Measurements from ENCODE around the gene HNRNPLL. TPM values are rescaled to one million over a fixed set of nuclear protein-coding genes. Genes with fewer than 3 reads are reported as not detected.
A peak's percentile ranks its signal among the peaks of the same experiment; 100 is the strongest.

Gene HNRNPLL
- total RNA-seq, 2 donors from 2014 or later = 17.8 to 19.1 TPM

DNA sequence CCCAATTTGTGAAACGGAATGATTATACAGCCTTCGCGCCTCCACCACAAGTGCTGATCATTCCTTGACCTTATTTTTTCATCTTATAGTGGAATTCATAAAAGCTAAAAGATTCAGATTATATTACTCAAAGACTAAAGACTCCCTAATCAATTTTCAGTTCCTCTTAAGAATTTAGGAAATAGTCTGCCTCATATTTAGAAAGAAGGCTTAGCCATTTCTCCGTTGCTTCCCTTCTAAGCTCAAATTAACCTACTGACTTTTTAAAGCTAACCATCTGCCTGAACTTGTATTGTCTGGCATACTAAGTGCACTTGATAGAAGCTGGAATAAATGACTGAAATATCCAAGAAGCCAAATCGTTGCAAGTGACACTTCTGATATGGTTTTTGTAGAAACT lies 44.7 kb downstream of the HNRNPLL start:
- peaks cover 15% of the 10 kb centered on the region for H3K36me3 ChIP-seq
- H3K4me3 ChIP-seq = no peak overlapping the region
- H3K27ac ChIP-seq = no peak overlapping the region
- TF ChIP-seq CTCF (IDR thresholded peaks at IDR 0.05) = no peak
- H3K4me1 ChIP-seq = no peaks in the 10 kb centered on the region
- H3K9me3 ChIP-seq = no peaks in the 10 kb centered on the region
- no peaks in the 10 kb centered on the region for H3K27me3 ChIP-seq
- no peak for DNase-seq (ENCODE audit: low spot score)

GRCh38 chr2:38557217-38557616 lies 45.5 kb downstream of the HNRNPLL start:
- Histone ChIP-seq H3K27ac (no peak overlapping the region), H3K9me3 (no peaks in the 10 kb centered on the region), H3K27me3 (no peaks in the 10 kb centered on the region), H3K4me1 (no peaks in the 10 kb centered on the region), H3K36me3 (peaks cover 15% of the 10 kb centered on the region), H3K4me3 (no peak overlapping the region)
- no peak for DNase-seq (ENCODE audit: low spot score)
- TF ChIP-seq CTCF (IDR thresholded peaks at IDR 0.05) = no peak

GRCh38 chr2:38556006-38556801 lies 46.5 kb downstream of the HNRNPLL start:
- H3K4me1 ChIP-seq = no peaks in the 10 kb centered on the region
- H3K9me3 ChIP-seq = no peaks in the 10 kb centered on the region
- H3K27me3 ChIP-seq = no peaks in the 10 kb centered on the region
- no peak for DNase-seq (ENCODE audit: low spot score)
- no peak overlapping the region for H3K27ac ChIP-seq
- H3K4me3 ChIP-seq = no peak overlapping the region
- TF ChIP-seq CTCF (IDR thresholded peaks at IDR 0.05) = no peak
- H3K36me3 ChIP-seq = peaks cover 7% of the 10 kb centered on the region

DNA sequence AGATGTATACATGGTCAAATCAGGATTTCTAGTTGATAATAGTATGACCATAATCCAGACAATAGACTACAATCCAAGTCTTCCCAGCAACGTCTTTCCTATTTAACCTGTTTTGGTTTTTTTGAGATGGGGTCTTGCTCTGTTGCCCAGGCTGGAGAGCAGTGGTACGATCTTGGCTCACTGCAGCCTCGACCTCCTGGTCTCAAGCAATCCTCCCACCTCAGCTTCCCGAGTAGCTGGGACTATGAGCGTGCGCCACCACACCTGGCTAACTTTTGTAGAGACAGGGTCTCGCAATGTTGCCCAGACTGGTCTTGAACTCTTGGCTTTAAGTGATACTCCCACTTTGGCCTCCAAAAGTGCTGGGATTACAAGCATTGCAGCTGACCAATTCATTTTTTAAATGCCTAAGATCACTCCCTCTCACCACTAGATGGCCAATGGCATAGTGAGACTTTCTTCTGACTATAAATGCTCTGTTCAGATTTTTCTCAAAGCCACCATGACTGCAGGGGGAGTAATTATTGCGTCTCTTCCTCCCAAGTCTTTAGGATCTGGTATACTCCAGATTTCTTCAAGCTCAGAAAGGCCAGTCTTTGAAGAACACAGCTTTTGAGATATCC lies 47.6 kb downstream of the HNRNPLL start:
- Histone ChIP-seq H3K27ac (no peak overlapping the region), H3K36me3 (peaks cover 2% of the 10 kb centered on the region), H3K4me1 (no peaks in the 10 kb centered on the region), H3K9me3 (no peaks in the 10 kb centered on the region), H3K27me3 (no peaks in the 10 kb centered on the region), H3K4me3 (no peak overlapping the region)
- TF ChIP-seq CTCF (IDR thresholded peaks at IDR 0.05) = peak in 1 of 2 donors; percentile 44
- no peak for DNase-seq (ENCODE audit: low spot score)

DNA sequence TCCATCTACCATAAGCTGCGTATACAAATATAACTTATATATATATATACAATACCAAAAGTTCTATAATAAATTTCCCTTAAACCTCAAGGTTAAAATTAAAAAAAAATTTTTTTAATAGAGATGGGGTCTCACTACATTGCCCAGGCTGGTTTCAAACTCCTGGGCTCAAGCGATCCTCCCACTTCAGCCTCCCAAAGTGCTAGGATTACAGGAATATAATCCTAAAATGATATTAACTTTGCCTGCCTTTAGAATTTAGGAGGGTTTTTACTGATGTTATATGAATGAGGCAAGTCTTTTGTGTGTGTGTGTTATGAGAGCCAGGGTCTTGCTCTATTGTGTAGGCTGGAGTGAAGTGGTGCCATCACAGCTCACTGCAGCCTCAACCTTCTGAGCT lies 49.2 kb downstream of the HNRNPLL start:
- no peak for TF ChIP-seq CTCF (IDR thresholded peaks at IDR 0.05)

More for the DNA sequence above, 49.2 kb downstream of the HNRNPLL start:
- DNase-seq (ENCODE audit: low spot score) = no peak
- Histone ChIP-seq H3K4me3 (no peak overlapping the region), H3K9me3 (no peaks in the 10 kb centered on the region), H3K36me3 (no peaks in the 10 kb centered on the region), H3K27ac (no peak overlapping the region), H3K27me3 (no peaks in the 10 kb centered on the region), H3K4me1 (no peaks in the 10 kb centered on the region)

All from right atrium auricular region (tissue), 2 donors.